Prostate gland (tissue), 2 donors: ENCODE measurements around the gene BET1. TPM values are rescaled to one million over a fixed set of nuclear protein-coding genes. Genes with fewer than 3 reads are reported as not detected.

ENCODE experiments used
- DNase-seq: peaks from one replicate; pipeline ENCODE4 v3.0.0-alpha.2; 2019; ENCODE audit warnings: low spot score
- H3K27ac ChIP-seq, 2 donors: fragments of 200-600 bp; sonication (generic); 2 replicates each; pipeline ENCODE4 v1.5.1; 2017 to 2019
- H3K27me3 ChIP-seq: fragments of 200-600 bp; sonication (generic); replicated peaks from 2 replicates; pipeline ENCODE4 v1.5.1; 2019; ENCODE audit not compliant: insufficient read depth
- H3K36me3 ChIP-seq, 2 donors: fragments of 200-600 bp; sonication (generic); 1 replicate in 1 of 2; 2 replicates in 1 of 2; pipeline versions ENCODE4 v1.5.1 to v1.8.1; 2017 to 2019
- H3K4me1 ChIP-seq: fragments of 200-600 bp; sonication (generic); replicated peaks from 2 replicates; pipeline ENCODE4 v1.5.1; 2019
- H3K4me3 ChIP-seq, 2 donors: fragments of 200-600 bp; sonication (generic); 2 replicates each; pipeline ENCODE4 v1.5.1; 2017 to 2019
- H3K9me3 ChIP-seq: fragments of 200-600 bp; sonication (generic); 2 replicates; pipeline ENCODE4 v1.5.1; 2017
- CTCF ChIP-seq, 4 experiments: fragments of 200-600 bp in 2 of 4; fragments of 450-650 bp in 2 of 4; sonication (generic) in 2 of 4; IDR thresholded peaks; 1 replicate in 3 of 4; 2 replicates in 1 of 4; pipeline ENCODE4 v1.5.1; 2016 to 2019; ENCODE audit warnings: antibody characterized with exemption in 4 of 4, mild to moderate bottlenecking in 2 of 4, moderate library complexity in 2 of 4
- POLR2A ChIP-seq: fragments of 450-650 bp; IDR thresholded peaks from one replicate; pipeline ENCODE4 v1.6.1; 2016; ENCODE audit warnings: antibody characterized with exemption, mild to moderate bottlenecking
- POLR2AphosphoS5 ChIP-seq: sonication (generic); formaldehyde crosslinking; IDR thresholded peaks from one replicate; pipeline ENCODE4 v1.6.1; 2017; ENCODE audit warnings: antibody characterized with exemption
- WGBS: methylation state at CpG from one replicate; pipeline ENCODE4 v1.1.5; 2018; 5-methylcytosine and 5-hydroxymethylcytosine counted together
- intact Hi-C: fragments of 100-400 bp; cut with DNase I; formaldehyde crosslinking; loops from one replicate; pipeline ENCODE4 v1.14.2; 2022
- total RNA-seq, 2 donors: library from RNA; depleted of rRNA; stranded (reverse); fragments of >200 nt; gene quantifications; one replicate each; pipeline ENCODE4 v1.1.0, GENCODE V29; 2016

Gene BET1
- total RNA-seq, 2 donors from 2014 or later = 18.0 to 25.1 TPM

- TF ChIP-seq POLR2A = no peak
- TF ChIP-seq POLR2AphosphoS5 = no peak
- no peak for TF ChIP-seq CTCF (IDR thresholded peaks at IDR 0.05)
- 70% methylated on average over 2 of the region's 2 CpGs for WGBS
- Histone ChIP-seq H3K27me3 (no peaks in the 10 kb centered on the region), H3K4me3 (no peak overlapping the region), H3K4me1 (no peaks in the 10 kb centered on the region), H3K9me3 (no peaks in the 10 kb centered on the region), H3K27ac (no peak overlapping the region), H3K36me3 (no peaks in the 10 kb centered on the region)
- DNase-seq = no peak
- intact Hi-C loops = no loop called here
These were observed 4.4 kb upstream of the BET1 start for GRCh38 chr7:94008537-94008936.

GRCh38 chr7:94005753-94006152, 1.6 kb upstream of the BET1 start:
- Histone ChIP-seq H3K4me3 (no peak overlapping the region), H3K36me3 (no peaks in the 10 kb centered on the region), H3K27me3 (no peaks in the 10 kb centered on the region), H3K27ac (no peak overlapping the region), H3K9me3 (no peaks in the 10 kb centered on the region), H3K4me1 (no peaks in the 10 kb centered on the region)
- no peak for DNase-seq
- intact Hi-C loops = no loop called here
- 80% methylated on average over 3 of the region's 3 CpGs for WGBS
- TF ChIP-seq POLR2AphosphoS5 (no peak), POLR2A (no peak), CTCF (IDR thresholded peaks at IDR 0.05) (no peak)

GRCh38 chr7:94003446-94004023, 620 bp downstream of the BET1 start:
- no peaks in the 10 kb centered on the region for H3K27me3 ChIP-seq
- TF ChIP-seq POLR2AphosphoS5 = no peak
- TF ChIP-seq CTCF (IDR thresholded peaks at IDR 0.05) = no peak
- no peak for DNase-seq
- H3K36me3 ChIP-seq = no peaks in the 10 kb centered on the region
- H3K4me3 ChIP-seq = peak overlapping the region; percentile 80 to 93
- intact Hi-C loops = no loop called here
- H3K27ac ChIP-seq = peak overlapping the region; percentile 80 to 88
- H3K9me3 ChIP-seq = no peaks in the 10 kb centered on the region
- 3% methylated on average over 16 of the region's 16 CpGs for WGBS
- no peaks in the 10 kb centered on the region for H3K4me1 ChIP-seq

GRCh38 chr7:94001396-94001795, 2.8 kb downstream of the BET1 start:
- Histone ChIP-seq H3K27me3 (no peaks in the 10 kb centered on the region), H3K36me3 (no peaks in the 10 kb centered on the region), H3K4me3 (no peak overlapping the region), H3K4me1 (no peaks in the 10 kb centered on the region), H3K27ac (no peak overlapping the region), H3K9me3 (no peaks in the 10 kb centered on the region)
- intact Hi-C loops = no loop called here
- WGBS = 93% methylated on average over 1 of the region's 1 CpG
- TF ChIP-seq POLR2A (no peak), CTCF (IDR thresholded peaks at IDR 0.05) (no peak), POLR2AphosphoS5 (no peak)
- no peak for DNase-seq

- DNase-seq = no peak
- H3K9me3 ChIP-seq = no peaks in the 10 kb centered on the region
- intact Hi-C loops = no loop called here
- H3K27ac ChIP-seq = no peak overlapping the region
- H3K4me3 ChIP-seq = no peak overlapping the region
- 91% methylated on average over 3 of the region's 3 CpGs for WGBS
- H3K36me3 ChIP-seq = no peaks in the 10 kb centered on the region
- no peak for TF ChIP-seq POLR2A
- TF ChIP-seq POLR2AphosphoS5 = no peak
- TF ChIP-seq CTCF (IDR thresholded peaks at IDR 0.05) = no peak
- no peaks in the 10 kb centered on the region for H3K27me3 ChIP-seq
- H3K4me1 ChIP-seq = no peaks in the 10 kb centered on the region
These were observed 6.3 kb downstream of the BET1 start for GRCh38 chr7:93997868-93998267.
